Stimulated activated CD4-positive, alpha-beta T cell treated with anti-CD3 and anti-CD28 coated beads, Interleukin-4, amount 100 ng/mL, for 24 hours (primary cell): ENCODE data around the gene DMRTB1.

Experiments used
- DNase-seq: peaks from one replicate; pipeline ENCODE4 v3.0.0-alpha.2; 2020

Gene DMRTB1

GRCh38 chr1:53438427-53439336 lies 20.5 kb upstream of the DMRTB1 start:
- no peak for DNase-seq

GRCh38 chr1:53439337-53440207 lies 19.6 kb upstream of the DMRTB1 start:
- no peak for DNase-seq

GRCh38 chr1:53440633-53441032 lies 18.6 kb upstream of the DMRTB1 start:
- no peak for DNase-seq

GRCh38 chr1:53442299-53442698 lies 16.9 kb upstream of the DMRTB1 start:
- DNase-seq = no peak

- no peak for DNase-seq
Observed at GRCh38 chr1:53446051-53446450, 13.1 kb upstream of the DMRTB1 start.

GRCh38 chr1:53447413-53447812 lies 11.8 kb upstream of the DMRTB1 start:
- DNase-seq = no peak

- no peak for DNase-seq
Observed at GRCh38 chr1:53448241-53448841, 10.9 kb upstream of the DMRTB1 start.

- no peak for DNase-seq
Observed at GRCh38 chr1:53449021-53449420, 10.2 kb upstream of the DMRTB1 start.

- DNase-seq = no peak
Observed at GRCh38 chr1:53449693-53450092, 9.5 kb upstream of the DMRTB1 start.

GRCh38 chr1:53450225-53450624 lies 9.0 kb upstream of the DMRTB1 start:
- DNase-seq = no peak

- no peak for DNase-seq
Observed at GRCh38 chr1:53454019-53454418, 5.2 kb upstream of the DMRTB1 start.

- DNase-seq = no peak
Observed at GRCh38 chr1:53455364-53455991, 3.7 kb upstream of the DMRTB1 start.

- DNase-seq = no peak
Observed at GRCh38 chr1:53458634-53459033, 565 bp upstream of the DMRTB1 start.

- no peak for DNase-seq
Observed at GRCh38 chr1:53460211-53460634, 1.0 kb downstream of the DMRTB1 start.

- DNase-seq = no peak
Observed at GRCh38 chr1:53460666-53461322, 1.6 kb downstream of the DMRTB1 start.

GRCh38 chr1:53461323-53462044 lies 2.3 kb downstream of the DMRTB1 start:
- DNase-seq = no peak

- DNase-seq = no peak
Observed at GRCh38 chr1:53462193-53462592, 3.0 kb downstream of the DMRTB1 start.

- DNase-seq = no peak
Observed at GRCh38 chr1:53462769-53463501, 3.7 kb downstream of the DMRTB1 start.

GRCh38 chr1:53463961-53464899 lies 5.0 kb downstream of the DMRTB1 start:
- DNase-seq = no peak
